ENCODE results near the gene DDX6. TPM values are rescaled to one million over a fixed set of nuclear protein-coding genes. Genes with fewer than 3 reads are reported as not detected.
A peak's percentile ranks its signal among the peaks of the same experiment; 100 is the strongest.

Gene DDX6
- total and polyA plus RNA-seq, 10 of the 15 experiments (the other 5 are each of a cell fraction or from before 2014, with no cell fraction given) = 6.6 to 119 (median 48.8) TPM

- TF ChIP-seq, protein P1, sequence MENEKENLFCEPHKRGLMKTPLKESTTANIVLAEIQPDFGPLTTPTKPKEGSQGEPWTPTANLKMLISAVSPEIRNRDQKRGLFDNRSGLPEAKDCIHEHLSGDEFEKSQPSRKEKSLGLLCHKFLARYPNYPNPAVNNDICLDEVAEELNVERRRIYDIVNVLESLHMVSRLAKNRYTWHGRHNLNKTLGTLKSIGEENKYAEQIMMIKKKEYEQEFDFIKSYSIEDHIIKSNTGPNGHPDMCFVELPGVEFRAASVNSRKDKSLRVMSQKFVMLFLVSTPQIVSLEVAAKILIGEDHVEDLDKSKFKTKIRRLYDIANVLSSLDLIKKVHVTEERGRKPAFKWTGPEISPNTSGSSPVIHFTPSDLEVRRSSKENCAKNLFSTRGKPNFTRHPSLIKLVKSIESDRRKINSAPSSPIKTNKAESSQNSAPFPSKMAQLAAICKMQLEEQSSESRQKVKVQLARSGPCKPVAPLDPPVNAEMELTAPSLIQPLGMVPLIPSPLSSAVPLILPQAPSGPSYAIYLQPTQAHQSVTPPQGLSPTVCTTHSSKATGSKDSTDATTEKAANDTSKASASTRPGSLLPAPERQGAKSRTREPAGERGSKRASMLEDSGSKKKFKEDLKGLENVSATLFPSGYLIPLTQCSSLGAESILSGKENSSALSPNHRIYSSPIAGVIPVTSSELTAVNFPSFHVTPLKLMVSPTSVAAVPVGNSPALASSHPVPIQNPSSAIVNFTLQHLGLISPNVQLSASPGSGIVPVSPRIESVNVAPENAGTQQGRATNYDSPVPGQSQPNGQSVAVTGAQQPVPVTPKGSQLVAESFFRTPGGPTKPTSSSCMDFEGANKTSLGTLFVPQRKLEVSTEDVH (IDR thresholded peaks at IDR 0.05; ENCODE audit: low read depth, partially characterized antibody) = no peak
- TF ChIP-seq CHD4 (IDR thresholded peaks at IDR 0.05) (no peak), USF2 (IDR thresholded peaks at IDR 0.05; ENCODE audit: borderline replicate concordance, low read depth, low read length) (no peak), ZNF207 (IDR thresholded peaks at IDR 0.05; ENCODE audit: borderline replicate concordance) (no peak), ZZZ3 (IDR thresholded peaks at IDR 0.05; ENCODE audit: control insufficient read depth, insufficient read length, low read depth) (no peak), SIX5 (IDR thresholded peaks at IDR 0.05; ENCODE audit: low read depth, low read length, severe bottlenecking) (no peak), POLR2AphosphoS2 (IDR thresholded peaks at IDR 0.05; ENCODE audit: low read depth, low read length) (no peak), HCFC1 (IDR thresholded peaks at IDR 0.05; ENCODE audit: low read length) (no peak), MEF2B (IDR thresholded peaks at IDR 0.05; ENCODE audit: partially characterized antibody, poor library complexity, severe bottlenecking) (no peak)
- TF ChIP-seq, protein P2, sequence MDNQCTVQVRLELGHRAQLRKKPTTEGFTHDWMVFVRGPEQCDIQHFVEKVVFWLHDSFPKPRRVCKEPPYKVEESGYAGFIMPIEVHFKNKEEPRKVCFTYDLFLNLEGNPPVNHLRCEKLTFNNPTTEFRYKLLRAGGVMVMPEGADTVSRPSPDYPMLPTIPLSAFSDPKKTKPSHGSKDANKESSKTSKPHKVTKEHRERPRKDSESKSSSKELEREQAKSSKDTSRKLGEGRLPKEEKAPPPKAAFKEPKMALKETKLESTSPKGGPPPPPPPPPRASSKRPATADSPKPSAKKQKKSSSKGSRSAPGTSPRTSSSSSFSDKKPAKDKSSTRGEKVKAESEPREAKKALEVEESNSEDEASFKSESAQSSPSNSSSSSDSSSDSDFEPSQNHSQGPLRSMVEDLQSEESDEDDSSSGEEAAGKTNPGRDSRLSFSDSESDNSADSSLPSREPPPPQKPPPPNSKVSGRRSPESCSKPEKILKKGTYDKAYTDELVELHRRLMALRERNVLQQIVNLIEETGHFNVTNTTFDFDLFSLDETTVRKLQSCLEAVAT (IDR thresholded peaks at IDR 0.05) = no peak
- no peaks in the 10 kb centered on the region for H3K79me2 ChIP-seq (ENCODE audit: control insufficient read depth, insufficient read depth, low read length)
- no peaks in the 10 kb centered on the region for H3K36me3 ChIP-seq (ENCODE audit: control insufficient read depth in 2 of 2, insufficient read depth in 2 of 2, low read length in 1 of 2)
- peak overlapping the region; percentile 24; the same call in 1 of the 2 replicates for H3K27ac ChIP-seq (ENCODE audit: control insufficient read depth, insufficient read depth)
- peaks cover 26% of the 10 kb centered on the region for H3K4me1 ChIP-seq (ENCODE audit: control insufficient read depth, insufficient read depth, low read length)
- DNase-seq (ENCODE audit: low read depth, low spot score) = no peak
- H3K9me3 ChIP-seq (replicated peaks; ENCODE audit: control insufficient read depth, insufficient read depth, low read length) = no peaks in the 10 kb centered on the region
- no peak overlapping the region for H3K4me2 ChIP-seq (ENCODE audit: control insufficient read depth, insufficient read depth)
- ChIA-PET POLR2A (interaction anchor here (0.6 to 1.9 kb wide), 4 partner anchors 11 to 45 kb away, joined by 3 to 7 read pairs (median 5); no protein-coding TSS in a partner anchor), CTCF (interaction anchor here (1.1 kb wide), 1 partner anchor 19 kb away, joined by 3 read pairs; no protein-coding TSS in a partner anchor), SMC1A (ENCODE audit: uncharacterized antibody, unreplicated experiment) (interaction anchor here (2.1 to 8.2 kb wide), 3 partner anchors 11 to 58 kb away, joined by 9 to 59 read pairs (median 10); no protein-coding TSS in a partner anchor), RAD21 (ENCODE audit: unreplicated experiment) (interaction anchor here (0.7 to 4.7 kb wide), 2 partner anchors 17 to 39 kb away, joined by 3 to 47 read pairs; no protein-coding TSS in a partner anchor)
- H3K9ac ChIP-seq (ENCODE audit: control insufficient read depth, insufficient read depth, low read length) = no peak overlapping the region
- peak overlapping the region; percentile 64 for H2AFZ ChIP-seq (ENCODE audit: control insufficient read depth, low read depth, low read length)
- H3K27me3 ChIP-seq (replicated peaks in 1 of 2; ENCODE audit: control insufficient read depth in 2 of 2, insufficient read depth in 2 of 2, low read length in 1 of 2) = no peaks in the 10 kb centered on the region
- intact Hi-C loops (cut with micrococcal nuclease; ENCODE audit: unreplicated experiment) (loop anchor here (2.0 kb wide), 1 partner anchor 47 kb away; the partner anchor contains the start of gene DDX6), in situ Hi-C loops (cut with MboI) (no loop called here)
- ATAC-seq = no peak
- BruUV-seq (replicated peaks) = no TSS peak
- 32% methylated on average over 8 of the region's 8 CpGs for WGBS (ENCODE audit: insufficient coverage, insufficient replicate concordance, low lambda C conversion rate, missing lambda C conversion rate)
- H4K20me1 ChIP-seq (ENCODE audit: control insufficient read depth, insufficient read depth) = no peaks in the 10 kb centered on the region
- no peak overlapping the region for H3K4me3 ChIP-seq
- no peak for FAIRE-seq
Measured at GRCh38 chr11:118837868-118838267, 46.9 kb upstream of the DDX6 start.
